HepG2 (cell line): ENCODE measurements around the gene MCC. TPM values are rescaled to one million over a fixed set of nuclear protein-coding genes. Genes with fewer than 3 reads are reported as not detected.

ENCODE experiments used
- ATAC-seq: fragments of 200-7000 bp; cut with Tn5 transposase; 3 replicates; pipeline ENCODE4 v1.9.1; 2020; ENCODE audit warnings: mild to moderate bottlenecking, moderate library complexity
- BruUV-seq: library from RNA; stranded (reverse); fragments of 400-500 nt; replicated peaks from 2 replicates; lab custom pipeline; 2021; lab: Mats Ljungman, UMichigan
- CTCF ChIA-PET: fragments of 300-600 bp; formaldehyde crosslinking; extraction: SDS; loops from one replicate; lab custom pipeline; 2021; ENCODE audit warnings: low total read pairs, inconsistent platforms, low intra/inter-chr PET ratio; lab: Yijun Ruan, JAX
- POLR2A ChIA-PET: fragments of 350-600 bp; sonication (Branson Sonifier 250); formaldehyde crosslinking; loops from one replicate; lab custom pipeline; 2020; ENCODE audit warnings: antibody characterized with exemption, inconsistent platforms; lab: Yijun Ruan, JAX
- DNase-seq: peaks from one replicate; pipeline ENCODE4 v3.0.0-alpha.2; 2015; ENCODE audit warnings: low spot score
- FAIRE-seq: peaks from 3 replicates; lab custom pipeline; 2011; peaks lifted over from hg19 to GRCh38; lab: Jason Lieb, UNC
- H2AFZ ChIP-seq: one replicate; pipeline ENCODE4 v1.6.1; 2011; ENCODE audit warnings: low read length, inconsistent platforms
- H3K27ac ChIP-seq: fragments of 300-600 bp; 3 replicates; pipeline ENCODE4 v1.8.0; 2011; ENCODE audit warnings: mixed run types, mild to moderate bottlenecking, mixed read lengths, low read length, inconsistent platforms; ENCODE audit not compliant: insufficient read depth; ENCODE audit errors: extremely low read length
- H3K27me3 ChIP-seq, 2 experiments: fragments of 200-600 bp in 1 of 2; 2 replicates in 1 of 2; 3 replicates in 1 of 2; pipeline versions ENCODE4 v1.6.0 to v1.8.0; 2011; ENCODE audit warnings: low read length in 2 of 2, mild to moderate bottlenecking in 2 of 2, moderate library complexity in 2 of 2, inconsistent platforms in 1 of 2; ENCODE audit not compliant: insufficient read depth in 2 of 2, control insufficient read depth in 1 of 2
- H3K36me3 ChIP-seq, 2 experiments: fragments of 200-600 bp in 1 of 2; replicated peaks in 1 of 2; 2 replicates in 1 of 2; 3 replicates in 1 of 2; pipeline versions ENCODE4 v1.5.1 to v1.8.0; 2011; ENCODE audit warnings: low read length in 2 of 2, inconsistent platforms in 1 of 2; ENCODE audit not compliant: insufficient read depth in 2 of 2, control insufficient read depth in 1 of 2
- H3K4me1 ChIP-seq: 2 replicates; pipeline ENCODE4 v1.5.1; 2012; ENCODE audit warnings: low read length, inconsistent platforms; ENCODE audit not compliant: insufficient read depth
- H3K4me2 ChIP-seq: 2 replicates; pipeline ENCODE4 v1.6.0; 2011; ENCODE audit warnings: low read depth, low read length, inconsistent platforms
- H3K4me3 ChIP-seq, 3 experiments: fragments of 200-600 bp in 1 of 3; sonication (generic), shearing (Covaris generic) in 1 of 3; replicated peaks in 1 of 3; 2 replicates each; pipeline ENCODE4 v1.5.1; 2011 to 2016; ENCODE audit warnings: low read length in 3 of 3, inconsistent platforms in 2 of 3, low read depth in 2 of 3, mild to moderate bottlenecking in 2 of 3, control low read depth in 1 of 3, mixed read lengths in 1 of 3; ENCODE audit not compliant: insufficient read depth in 1 of 3
- H3K79me2 ChIP-seq: one replicate; pipeline ENCODE4 v1.6.1; 2011; ENCODE audit warnings: low read length, inconsistent platforms; ENCODE audit not compliant: insufficient read depth
- H3K9ac ChIP-seq: 2 replicates; pipeline ENCODE4 v1.6.0; 2011; ENCODE audit warnings: mild to moderate bottlenecking, low read depth, low read length, inconsistent platforms; ENCODE audit not compliant: insufficient read depth
- H3K9me3 ChIP-seq: 2 replicates; pipeline ENCODE4 v1.5.1; 2012; ENCODE audit warnings: mild to moderate bottlenecking, low read length
- H4K20me1 ChIP-seq: 2 replicates; pipeline ENCODE4 v1.6.0; 2011; ENCODE audit warnings: inconsistent platforms, mild to moderate bottlenecking, low read length, moderate library complexity; ENCODE audit not compliant: insufficient read depth
- BORCS8-MEF2B ChIP-seq: sonication (generic); formaldehyde crosslinking; IDR thresholded peaks from 2 replicates; pipeline ENCODE4 v1.8.0; 2022; ENCODE audit warnings: mild to moderate bottlenecking, missing genetic modification reagents
- HOXA3 ChIP-seq: sonication (generic); formaldehyde crosslinking; IDR thresholded peaks from 2 replicates; pipeline ENCODE4 v1.5.0; 2020; ENCODE audit warnings: missing genetic modification reagents
- JUND ChIP-seq: sonication (generic); formaldehyde crosslinking; IDR thresholded peaks from 2 replicates; pipeline ENCODE4 v1.8.0; 2022; ENCODE audit warnings: mild to moderate bottlenecking, missing genetic modification reagents
- KIAA2018 ChIP-seq: sonication (generic); formaldehyde crosslinking; IDR thresholded peaks from 2 replicates; pipeline ENCODE4 v1.5.0; 2020; ENCODE audit warnings: mild to moderate bottlenecking, missing genetic modification reagents, borderline replicate concordance
- MXD3 ChIP-seq: IDR thresholded peaks from 2 replicates; pipeline ENCODE4 v1.6.1; 2016; ENCODE audit warnings: mild to moderate bottlenecking, missing biosample characterization, missing genetic modification reagents
- RARG ChIP-seq: sonication (generic); formaldehyde crosslinking; IDR thresholded peaks from 2 replicates; pipeline ENCODE4 v1.4.0; 2020; ENCODE audit warnings: low read depth, mild to moderate bottlenecking, missing genetic modification reagents
- ZFP82 ChIP-seq: sonication (generic); formaldehyde crosslinking; IDR thresholded peaks from 2 replicates; pipeline ENCODE4 v1.5.1; 2020; ENCODE audit warnings: mild to moderate bottlenecking, missing genetic modification reagents, borderline replicate concordance
- ZNF180 ChIP-seq: sonication (generic); formaldehyde crosslinking; IDR thresholded peaks from 2 replicates; pipeline ENCODE4 v1.4.0; 2020; ENCODE audit warnings: low read depth, missing genetic modification reagents, borderline replicate concordance
- ZNF790 ChIP-seq: sonication (generic); formaldehyde crosslinking; IDR thresholded peaks from 2 replicates; pipeline ENCODE4 v1.8.0; 2022; ENCODE audit warnings: missing genetic modification reagents, mild to moderate bottlenecking, borderline replicate concordance
- ZNF891 ChIP-seq: sonication (generic); formaldehyde crosslinking; IDR thresholded peaks from 2 replicates; pipeline ENCODE4 v1.5.0; 2020; ENCODE audit warnings: mild to moderate bottlenecking, missing genetic modification reagents
- WGBS: methylation state at CpG from one replicate; pipeline ENCODE4 v1.1.6; 2017; ENCODE audit warnings: low lambda C conversion rate; 5-methylcytosine and 5-hydroxymethylcytosine counted together
- in situ Hi-C: cut with HindIII; loops from 2 replicates; pipeline ENCODE4 v1.10.0; 2017; ENCODE audit warnings: low pct_unique_long_range_greater_than_20kb; ENCODE audit not compliant: extremely low pct_ligation_motif_present
- intact Hi-C: fragments of 100-400 bp; cut with micrococcal nuclease; formaldehyde crosslinking; loops from one replicate; pipeline ENCODE4 v1.10.0; 2022; ENCODE audit not compliant: unreplicated experiment
- polyA plus RNA-seq, 8 experiments: library from polyadenylated mRNA; depleted of rRNA in 3 of 8; stranded (reverse) in 7 of 8; unstranded in 1 of 8; fragments of >200 nt; fragmentation: Illumina TruSeq in 4 of 8; extraction: Trizol in 4 of 8; gene quantifications; 2 replicates each; pipeline versions ENCODE4 v1.2.1 to v1.2.3, GENCODE V29; 2011 to 2016; ENCODE audit warnings: low read depth in 4 of 8, missing spikeins in 1 of 8, mixed read lengths in 1 of 8; ENCODE audit not compliant: insufficient read depth in 1 of 8
- total RNA-seq, 5 experiments: library from RNA; depleted of rRNA; stranded (reverse); fragments of >200 nt; fragmentation: Illumina TruSeq; extraction: Trizol; gene quantifications; 2 replicates each; pipeline ENCODE4 v1.2.3, GENCODE V29; 2016; ENCODE audit warnings: low read depth in 1 of 5

Gene MCC
- total and polyA plus RNA-seq, 2 of the 13 experiments (the other 11 are each of a cell fraction or from before 2014, with no cell fraction given) = 0.55 to 2.4 TPM

GRCh38 chr5:113381791-113382190 is 106.5 kb downstream of the MCC start:
- Histone ChIP-seq H3K27ac (no peak overlapping the region), H3K4me3 (no peak overlapping the region), H3K4me1 (no peaks in the 10 kb centered on the region), H3K9ac (no peak overlapping the region), H3K79me2 (no peaks in the 10 kb centered on the region), H3K27me3 (peaks cover 0 to 6% of the 10 kb centered on the region in 2 experiments; a peak in 1 of 5 replicates), H3K9me3 (no peaks in the 10 kb centered on the region), H3K36me3 (no peaks in the 10 kb centered on the region), H3K4me2 (no peak overlapping the region), H2AFZ (no peak overlapping the region), H4K20me1 (no peaks in the 10 kb centered on the region)
- FAIRE-seq (no peak), ATAC-seq (no peak), DNase-seq (no peak)
- BruUV-seq = no TSS peak
- intact Hi-C loops (no loop called here), in situ Hi-C loops (no loop called here)
- TF ChIP-seq ZNF790 (CRISPR knock-in tag) = no peak
- CTCF ChIA-PET = no interaction called here
- POLR2A ChIA-PET = no interaction called here

DNA sequence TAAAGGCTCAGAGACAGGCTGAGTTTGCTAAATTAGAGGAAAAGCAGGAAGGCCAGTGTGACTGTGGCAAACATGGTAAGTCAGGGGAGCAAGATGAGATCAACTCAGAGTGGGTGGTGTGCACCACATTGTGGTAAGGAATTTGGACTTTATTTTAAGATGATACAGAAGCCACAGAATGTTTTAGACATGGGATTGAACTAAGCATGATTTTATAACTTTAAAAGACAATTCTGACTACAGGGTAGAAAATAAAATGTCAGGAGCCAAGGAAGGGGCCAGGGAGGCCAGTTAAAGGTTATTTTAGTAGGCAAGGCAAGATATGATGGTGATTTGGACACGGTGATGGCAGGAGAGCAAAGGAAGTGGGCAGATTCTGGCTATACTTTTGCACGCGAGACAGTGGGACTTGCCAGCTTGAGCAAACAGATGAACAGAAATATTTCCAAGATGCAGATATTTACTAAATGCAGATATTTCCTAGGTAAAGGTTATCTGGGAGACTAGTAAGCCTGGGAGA is 107.4 kb downstream of the MCC start:
- Histone ChIP-seq H3K27ac (no peak overlapping the region), H3K9me3 (no peaks in the 10 kb centered on the region), H3K79me2 (no peaks in the 10 kb centered on the region), H3K4me3 (no peak overlapping the region), H2AFZ (no peak overlapping the region), H3K4me2 (no peak overlapping the region), H3K9ac (no peak overlapping the region), H3K27me3 (peaks cover 0 to 6% of the 10 kb centered on the region in 2 experiments; a peak in 1 of 5 replicates), H3K4me1 (no peaks in the 10 kb centered on the region), H3K36me3 (no peaks in the 10 kb centered on the region), H4K20me1 (no peaks in the 10 kb centered on the region)
- intact Hi-C loops = no loop called here
- BruUV-seq = no TSS peak
- ChIA-PET CTCF (no interaction called here), POLR2A (no interaction called here)
- DNase-seq (no peak), ATAC-seq (no peak), FAIRE-seq (no peak)
- 38% methylated on average over 3 of the region's 3 CpGs for WGBS
- in situ Hi-C loops = no loop called here
- TF ChIP-seq RARG (CRISPR knock-in tag) = no peak
- no peak for TF ChIP-seq KIAA2018 (CRISPR knock-in tag)
- TF ChIP-seq ZFP82 (CRISPR knock-in tag) = no peak
- no peak for TF ChIP-seq MXD3 (CRISPR knock-in tag)
- TF ChIP-seq ZNF891 (CRISPR knock-in tag) = no peak
- TF ChIP-seq JUND = no peak
- no peak for TF ChIP-seq ZNF180 (CRISPR knock-in tag)
- no peak for TF ChIP-seq HOXA3 (CRISPR knock-in tag)
- no peak for TF ChIP-seq BORCS8-MEF2B
